ENCODE measurements around the gene TNFRSF1B.

DNA sequence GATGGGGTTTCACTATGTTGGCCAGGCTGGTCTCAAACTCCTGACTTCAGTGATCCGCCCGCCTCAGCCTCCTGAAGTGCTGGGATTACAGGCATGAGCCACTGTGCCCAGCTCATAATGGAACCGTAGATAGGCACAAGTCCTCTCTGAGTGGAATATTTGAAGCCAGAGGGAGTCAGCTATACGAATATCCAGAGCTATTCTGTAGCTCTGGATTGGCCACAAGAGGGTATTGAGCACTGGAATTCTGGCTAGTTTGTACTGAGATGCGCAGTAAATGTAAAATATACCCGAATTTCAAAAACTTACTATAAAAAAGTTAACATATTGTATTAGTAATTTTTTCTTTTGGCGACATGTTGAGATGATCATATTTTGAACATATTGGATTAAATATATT, 62.2 kb downstream of the TNFRSF1B start:
- TF ChIP-seq POLR2A (IDR thresholded peaks at IDR 0.05) (no peak), POLR2AphosphoS5 (IDR thresholded peaks at IDR 0.05) (no peak)
- TF ChIP-seq, protein P1, sequence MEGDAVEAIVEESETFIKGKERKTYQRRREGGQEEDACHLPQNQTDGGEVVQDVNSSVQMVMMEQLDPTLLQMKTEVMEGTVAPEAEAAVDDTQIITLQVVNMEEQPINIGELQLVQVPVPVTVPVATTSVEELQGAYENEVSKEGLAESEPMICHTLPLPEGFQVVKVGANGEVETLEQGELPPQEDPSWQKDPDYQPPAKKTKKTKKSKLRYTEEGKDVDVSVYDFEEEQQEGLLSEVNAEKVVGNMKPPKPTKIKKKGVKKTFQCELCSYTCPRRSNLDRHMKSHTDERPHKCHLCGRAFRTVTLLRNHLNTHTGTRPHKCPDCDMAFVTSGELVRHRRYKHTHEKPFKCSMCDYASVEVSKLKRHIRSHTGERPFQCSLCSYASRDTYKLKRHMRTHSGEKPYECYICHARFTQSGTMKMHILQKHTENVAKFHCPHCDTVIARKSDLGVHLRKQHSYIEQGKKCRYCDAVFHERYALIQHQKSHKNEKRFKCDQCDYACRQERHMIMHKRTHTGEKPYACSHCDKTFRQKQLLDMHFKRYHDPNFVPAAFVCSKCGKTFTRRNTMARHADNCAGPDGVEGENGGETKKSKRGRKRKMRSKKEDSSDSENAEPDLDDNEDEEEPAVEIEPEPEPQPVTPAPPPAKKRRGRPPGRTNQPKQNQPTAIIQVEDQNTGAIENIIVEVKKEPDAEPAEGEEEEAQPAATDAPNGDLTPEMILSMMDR (IDR thresholded peaks at IDR 0.05), result no peak
